NCI-H510A (cell line): ENCODE measurements around the gene ANKRD27.
"Not testable (repeated sequence)": the region's sequence is repeated elsewhere in the genome, so short reads cannot be mapped to it uniquely, and the experiment has no call there.

Experiments
- DNase-seq: peaks from one replicate; lab custom pipeline; 2025; lab: John Stamatoyannopoulos, UW

ANKRD27 gene

GRCh38 chr19:32688311-32688710 is 13.3 kb upstream of the ANKRD27 start:
- DNase-seq: no peak

- DNase-seq: no peak
Measured at GRCh38 chr19:32687681-32688080, 12.7 kb upstream of the ANKRD27 start.

DNA sequence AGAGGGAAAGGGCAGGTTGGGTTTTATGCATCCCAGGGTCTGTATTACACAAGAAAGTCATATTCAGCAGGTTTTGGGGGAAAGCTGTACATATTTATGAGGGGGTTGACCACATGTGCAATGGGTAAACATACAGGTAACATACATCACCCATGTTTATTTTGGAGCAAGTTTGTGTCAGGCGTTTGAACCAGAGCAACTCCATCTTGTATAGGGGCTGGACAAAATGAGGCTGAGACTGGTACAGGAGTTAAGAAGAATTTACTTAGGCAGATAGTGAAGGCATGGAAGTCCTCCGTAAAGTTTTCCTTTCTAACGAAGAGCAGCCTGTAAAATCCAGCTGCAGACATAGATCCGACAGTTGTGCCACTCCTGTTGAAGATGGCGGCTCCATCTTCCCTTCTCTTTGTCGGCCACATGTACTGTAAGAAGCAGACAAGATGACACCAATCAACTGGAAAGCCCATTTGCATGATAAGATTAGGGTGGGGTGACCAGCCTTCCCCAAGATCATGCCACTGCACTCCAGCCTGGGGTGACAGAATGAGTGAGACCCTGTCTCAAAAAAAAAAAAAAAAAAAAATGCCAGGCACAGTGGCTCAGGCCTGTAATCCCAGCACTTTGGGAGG is 12.0 kb upstream of the ANKRD27 start:
- no peak for DNase-seq

DNA sequence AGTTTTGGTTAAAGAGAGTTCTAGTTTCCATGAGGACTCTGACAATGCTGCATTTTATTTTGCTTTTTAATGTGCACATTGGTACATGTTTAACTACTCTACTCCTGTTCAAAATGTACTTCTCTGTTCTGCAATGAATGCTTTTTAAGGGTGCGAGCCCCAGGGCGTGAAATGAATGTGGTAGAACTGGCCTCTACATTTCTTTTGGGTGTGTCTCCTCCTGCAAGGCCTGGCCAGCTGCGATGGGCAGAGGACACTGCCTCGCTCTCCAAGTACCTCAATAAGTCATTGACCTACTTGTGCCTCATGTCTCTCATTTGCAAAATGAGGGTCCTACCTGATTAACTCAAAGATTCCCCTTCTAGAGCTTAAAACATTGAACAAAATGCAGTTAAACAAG is 7.3 kb upstream of the ANKRD27 start:
- DNase-seq: no peak

GRCh38 chr19:32680986-32681385 is 6.0 kb upstream of the ANKRD27 start:
- no peak for DNase-seq

DNA sequence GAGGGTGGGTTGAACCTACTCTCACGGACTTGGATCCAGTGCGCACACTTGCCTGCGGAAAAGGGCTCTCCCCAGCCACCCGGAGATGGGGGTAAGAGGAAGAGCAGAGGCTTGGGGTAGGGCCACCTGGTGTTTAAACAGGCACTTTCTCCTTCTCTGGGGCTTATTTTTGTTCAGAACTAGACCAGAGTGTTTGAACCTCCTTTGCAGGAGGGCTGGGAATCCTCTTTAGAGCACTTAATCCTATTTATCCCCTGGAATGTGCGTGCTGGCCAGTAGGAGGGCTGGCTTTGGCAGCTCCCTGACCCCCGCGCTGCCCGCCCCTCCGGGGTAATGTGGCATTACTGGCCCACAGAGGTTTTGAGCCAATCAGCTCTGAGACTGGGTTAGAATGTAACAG is 2.7 kb upstream of the ANKRD27 start:
- DNase-seq: no peak

DNA sequence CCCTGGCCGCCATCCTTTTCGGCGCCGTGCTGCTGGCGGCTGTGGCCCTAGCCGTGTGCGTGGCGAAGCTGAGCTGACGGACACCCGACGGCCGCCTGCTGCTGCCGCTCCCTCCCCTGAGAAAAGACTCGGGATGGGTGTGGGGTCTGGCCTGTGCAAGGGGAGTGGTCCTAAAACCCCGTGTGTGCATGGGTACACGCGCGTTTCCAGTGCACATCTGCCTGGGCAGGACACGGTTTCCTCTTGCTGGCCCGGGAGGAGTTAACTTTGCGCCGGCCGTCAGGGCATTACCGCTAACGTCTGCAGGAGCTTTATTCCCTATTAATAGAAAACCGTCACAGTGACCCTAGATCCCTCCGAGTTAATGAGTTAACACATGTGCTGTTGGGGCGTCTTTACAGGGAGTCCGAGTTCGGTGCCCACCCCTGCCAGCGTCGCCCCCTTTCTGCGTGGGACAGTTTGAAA is 1.9 kb upstream of the ANKRD27 start:
- no peak for DNase-seq

DNA sequence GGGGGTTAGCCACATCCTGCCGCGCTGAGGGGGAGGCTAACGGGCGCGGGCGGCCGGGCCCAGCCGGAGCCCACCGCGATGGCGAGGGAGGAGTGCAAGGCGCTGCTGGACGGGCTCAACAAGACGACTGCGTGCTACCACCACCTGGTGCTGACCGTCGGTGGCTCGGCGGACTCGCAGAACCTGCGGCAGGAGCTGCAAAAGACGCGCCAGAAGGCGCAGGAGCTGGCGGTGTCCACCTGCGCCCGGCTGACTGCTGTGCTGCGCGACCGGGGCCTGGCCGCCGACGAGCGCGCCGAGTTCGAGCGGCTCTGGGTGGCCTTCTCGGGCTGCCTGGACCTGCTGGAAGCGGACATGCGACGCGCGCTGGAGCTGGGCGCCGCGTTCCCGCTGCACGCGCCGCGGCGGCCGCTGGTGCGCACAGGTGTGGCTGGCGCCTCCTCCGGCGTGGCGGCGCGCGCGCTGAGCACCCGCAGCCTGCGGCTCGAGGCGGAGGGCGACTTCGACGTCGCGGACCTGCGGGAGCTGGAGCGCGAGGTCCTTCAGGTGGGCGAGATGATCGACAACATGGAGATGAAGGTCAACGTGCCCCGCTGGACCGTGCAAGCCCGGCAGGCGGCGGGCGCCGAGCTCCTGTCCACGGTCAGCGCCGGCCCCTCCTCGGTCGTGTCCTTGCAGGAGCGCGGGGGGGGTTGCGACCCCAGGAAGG is 1.4 kb upstream of the ANKRD27 start:
- peak; percentile 26 for DNase-seq

DNA sequence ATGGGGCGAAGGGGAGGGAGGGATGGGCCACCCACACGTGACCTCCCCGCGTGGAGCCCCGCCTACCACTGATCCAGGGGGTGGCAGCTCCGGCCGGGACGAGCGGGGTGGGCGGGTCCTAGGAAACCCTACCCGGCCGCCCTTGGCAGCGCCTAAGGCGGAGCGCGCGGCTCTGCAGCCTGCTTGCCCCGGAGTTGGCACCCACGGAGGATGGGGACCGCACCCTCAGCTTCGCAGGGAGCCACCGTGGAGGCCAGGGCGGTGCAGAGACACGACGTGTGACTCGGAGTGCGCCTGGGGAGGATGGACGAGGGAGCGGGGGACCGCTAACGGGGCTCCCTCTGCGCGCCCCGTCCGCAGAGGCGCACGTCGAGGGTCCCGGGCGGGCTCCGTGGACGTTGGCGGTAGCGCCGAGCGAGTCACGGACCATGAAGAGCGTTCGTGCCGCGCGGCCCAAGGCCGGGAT is 773 bp upstream of the ANKRD27 start, which contains the start of gene RGS9BP:
Gene RGS9BP (plus strand): TSS at position 129 of the 466 bp plus-strand sequence. CDS start 416 bp downstream, outside the sequence.
- DNase-seq: peak; percentile 41

- DNase-seq: no peak
Measured at GRCh38 chr19:32674153-32674930, 638 bp downstream of the ANKRD27 start.

GRCh38 chr19:32673573-32673972 is 1.4 kb downstream of the ANKRD27 start:
- no peak for DNase-seq

DNA sequence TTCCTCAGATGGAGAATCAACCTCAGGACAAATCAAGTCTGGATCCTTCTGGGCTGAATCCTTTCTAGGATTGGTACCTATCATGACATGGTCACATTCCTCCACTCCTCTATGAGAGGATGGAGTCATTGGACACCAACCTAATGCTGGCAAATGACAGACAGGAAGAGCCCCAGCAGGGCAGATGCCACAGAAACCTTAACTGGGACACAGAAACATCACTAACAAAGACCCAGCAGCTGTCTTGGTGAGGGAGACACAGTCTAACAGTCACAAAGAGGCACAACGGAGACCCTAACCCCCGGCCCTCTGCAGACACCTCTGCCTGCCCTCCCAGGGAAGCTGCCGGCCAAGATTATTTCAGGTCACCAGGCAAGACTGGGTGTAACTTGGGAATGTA is 2.1 kb downstream of the ANKRD27 start:
- no peak for DNase-seq

DNA sequence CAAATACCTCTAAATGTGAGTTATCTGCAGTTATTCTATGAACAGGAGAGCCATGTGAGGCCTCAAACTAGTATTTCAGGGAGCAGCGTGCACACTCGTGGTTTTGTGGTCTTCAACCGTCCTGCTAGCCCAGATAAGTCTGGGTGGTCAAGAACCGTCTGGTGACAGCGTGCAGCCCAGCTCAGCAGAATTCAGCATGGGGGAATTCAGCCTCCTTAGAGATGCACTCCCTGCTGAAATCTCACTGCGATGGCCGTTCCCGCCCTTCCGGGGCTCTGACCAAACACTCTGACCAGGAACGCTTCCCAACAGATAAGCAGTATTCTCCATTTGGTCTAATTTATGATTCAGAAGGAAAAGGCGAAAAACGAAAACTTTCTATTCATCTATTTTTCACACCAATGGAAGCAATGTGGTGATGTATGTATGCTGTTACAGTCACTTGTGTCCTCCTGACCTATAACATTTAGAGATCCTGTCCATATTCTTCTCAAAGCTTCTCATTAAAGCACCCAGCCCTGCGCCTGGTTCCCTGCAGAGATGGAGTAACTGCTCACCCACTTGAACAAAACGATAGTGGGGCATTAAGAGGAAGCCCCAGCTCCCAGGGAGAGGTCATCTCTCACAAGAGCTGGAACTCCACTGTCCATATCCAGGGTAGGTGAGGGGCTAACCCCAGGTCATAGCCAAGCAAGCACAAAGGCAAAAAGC is 2.9 kb downstream of the ANKRD27 start:
- DNase-seq: no peak

DNA sequence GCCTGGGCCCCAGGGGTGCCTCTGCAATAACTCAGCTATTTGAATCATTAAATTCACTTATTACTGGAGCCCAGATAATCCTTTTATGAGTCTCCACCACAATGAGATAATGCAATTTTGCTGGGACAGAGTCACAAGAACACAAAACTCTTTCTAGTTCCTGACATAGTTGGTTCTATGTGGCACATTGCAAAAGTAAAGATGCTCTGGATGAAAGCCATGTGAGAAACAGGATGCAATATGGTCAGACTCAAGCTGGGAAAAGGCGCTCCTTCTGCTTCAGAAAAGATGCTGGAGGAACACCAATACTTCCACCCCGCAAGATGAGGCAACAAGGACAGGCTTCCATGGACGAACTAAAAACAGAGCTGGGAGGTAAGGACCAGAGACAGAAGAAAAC is 5.7 kb downstream of the ANKRD27 start:
- DNase-seq: no peak

GRCh38 chr19:32666084-32666483 is 8.9 kb downstream of the ANKRD27 start:
- no peak for DNase-seq

DNA sequence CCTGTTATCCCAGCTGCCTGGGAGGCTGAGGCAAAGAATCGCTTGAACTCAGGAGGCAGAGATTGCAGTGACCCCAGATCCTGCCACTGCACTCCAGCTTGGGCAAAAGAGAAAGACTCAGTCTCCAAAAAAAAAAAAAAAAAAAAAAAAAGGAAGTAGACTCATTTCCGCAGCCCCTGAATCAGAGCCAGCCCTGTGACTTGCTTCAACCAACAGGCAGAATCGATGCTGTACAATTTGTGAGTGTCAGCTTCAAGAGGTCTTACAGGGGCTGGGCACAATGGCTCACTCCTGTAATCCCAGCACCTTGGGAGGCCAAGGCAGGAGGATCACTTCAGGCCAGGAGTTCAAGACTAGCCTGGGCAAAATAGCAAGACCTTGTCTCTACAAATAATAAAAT is 12.8 kb downstream of the ANKRD27 start:
- DNase-seq: no peak

- no peak for DNase-seq
Measured at GRCh38 chr19:32661318-32661717, 13.7 kb downstream of the ANKRD27 start.

DNA sequence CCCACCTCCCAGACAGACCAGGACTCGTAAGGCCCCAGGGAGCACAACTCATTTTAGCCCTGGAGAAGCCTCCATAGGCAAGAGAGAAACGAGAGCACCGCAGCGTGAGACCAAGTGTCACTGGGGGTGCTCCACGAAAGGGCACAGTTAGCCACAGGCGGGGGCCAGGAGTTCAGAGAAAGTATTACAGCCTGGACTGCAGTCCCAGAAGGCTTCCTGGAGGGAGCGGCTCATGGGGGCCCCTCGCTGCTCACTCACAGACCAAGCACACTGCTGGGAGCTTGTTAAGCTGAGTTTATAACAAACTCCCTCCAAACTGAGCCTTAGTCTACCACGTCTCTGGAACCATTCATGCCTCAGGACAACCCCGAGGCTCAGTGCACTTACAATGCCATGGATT is 16.5 kb downstream of the ANKRD27 start:
- no peak for DNase-seq

GRCh38 chr19:32658075-32658474 is 16.9 kb downstream of the ANKRD27 start:
- DNase-seq: no peak

DNA sequence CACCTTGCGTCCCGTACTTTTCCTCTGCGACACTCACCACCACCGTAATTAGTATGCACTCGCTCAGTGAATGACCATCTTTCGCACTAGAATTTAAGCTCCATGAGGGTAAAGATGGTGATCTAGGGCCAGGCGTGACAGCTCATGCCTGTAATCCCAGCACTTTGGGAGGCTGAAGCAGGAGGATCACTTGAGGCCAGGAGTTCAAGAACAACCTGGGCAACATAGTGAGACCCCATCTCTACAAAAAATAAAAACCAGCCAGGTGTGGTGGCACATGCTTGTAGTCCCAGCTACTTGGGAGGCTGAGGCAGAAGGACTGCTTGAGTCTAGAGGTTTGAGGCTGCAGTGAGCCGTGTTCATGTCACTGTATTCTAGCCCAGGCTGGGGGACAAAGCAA is 18.6 kb downstream of the ANKRD27 start:
- DNase-seq: not testable (repeated sequence)

GRCh38 chr19:32653599-32653915 is 21.4 kb downstream of the ANKRD27 start:
- DNase-seq: no peak

- DNase-seq: no peak
Measured at GRCh38 chr19:32652894-32653598, 21.9 kb downstream of the ANKRD27 start.
